HCT116 (cell line): ENCODE data around the gene HECW1. TPM values are rescaled to one million over a fixed set of nuclear protein-coding genes. Genes with fewer than 3 reads are reported as not detected.

Experiments
- EZH2 ChIP-seq: fragments of 200-600 bp; sonication (generic); IDR thresholded peaks from 2 replicates; pipeline ENCODE4 v1.6.1; 2017; ENCODE audit warnings: antibody characterized with exemption, mixed run types
- FOSL1 ChIP-seq: IDR thresholded peaks from 2 replicates; pipeline ENCODE4 v1.6.1; 2012; ENCODE audit warnings: low read depth
- JUND ChIP-seq: IDR thresholded peaks from 2 replicates; pipeline ENCODE4 v1.6.1; 2012
- POLR2A ChIP-seq: IDR thresholded peaks from 2 replicates; pipeline ENCODE4 v1.7.0; 2011; ENCODE audit warnings: borderline replicate concordance; ENCODE audit not compliant: insufficient read depth, insufficient read length; ENCODE audit errors: extremely low read depth
- SIN3A ChIP-seq: IDR thresholded peaks from 2 replicates; pipeline ENCODE4 v1.6.1; 2012; ENCODE audit warnings: low read depth
- SRF ChIP-seq: IDR thresholded peaks from 2 replicates; pipeline ENCODE4 v1.6.1; 2012; ENCODE audit warnings: low read depth
- YY1 ChIP-seq: IDR thresholded peaks from 2 replicates; pipeline ENCODE4 v1.6.1; 2011; ENCODE audit warnings: low read length, low read depth, moderate library complexity, mild to moderate bottlenecking; ENCODE audit not compliant: insufficient replicate concordance; ENCODE audit errors: extremely low read depth
- total RNA-seq: library from RNA; stranded (reverse); gene quantifications from one replicate; pipeline ENCODE4 v1.2.1, GENCODE V29; 2021; ENCODE audit not compliant: unreplicated experiment
- TF ChIP-seq, protein P1 (sequence below): IDR thresholded peaks from 2 replicates; pipeline ENCODE4 v1.6.1; 2012; ENCODE audit warnings: low read depth
- TF ChIP-seq, protein P2 (sequence below), 3 experiments: fragments of 200-600 bp in 1 of 3; sonication (generic) in 1 of 3; IDR thresholded peaks in 2 of 3; conservative IDR thresholded peaks in 1 of 3; 2 replicates each; pipeline ENCODE4 v1.5.1; 2012 to 2017; ENCODE audit warnings: low read depth in 2 of 3, low read length in 2 of 3, antibody characterized with exemption in 1 of 3, borderline replicate concordance in 1 of 3, control low read depth in 1 of 3, mild to moderate bottlenecking in 1 of 3, mixed read lengths in 1 of 3, mixed run types in 1 of 3, moderate library complexity in 1 of 3; ENCODE audit not compliant: insufficient read depth in 1 of 3
- TF ChIP-seq, protein P3 (sequence below): IDR thresholded peaks from 2 replicates; pipeline ENCODE4 v1.6.1; 2012

HECW1 gene
- total RNA-seq, 1 experiment from 2014 or later = 5.6 TPM

- TF ChIP-seq, protein P1, sequence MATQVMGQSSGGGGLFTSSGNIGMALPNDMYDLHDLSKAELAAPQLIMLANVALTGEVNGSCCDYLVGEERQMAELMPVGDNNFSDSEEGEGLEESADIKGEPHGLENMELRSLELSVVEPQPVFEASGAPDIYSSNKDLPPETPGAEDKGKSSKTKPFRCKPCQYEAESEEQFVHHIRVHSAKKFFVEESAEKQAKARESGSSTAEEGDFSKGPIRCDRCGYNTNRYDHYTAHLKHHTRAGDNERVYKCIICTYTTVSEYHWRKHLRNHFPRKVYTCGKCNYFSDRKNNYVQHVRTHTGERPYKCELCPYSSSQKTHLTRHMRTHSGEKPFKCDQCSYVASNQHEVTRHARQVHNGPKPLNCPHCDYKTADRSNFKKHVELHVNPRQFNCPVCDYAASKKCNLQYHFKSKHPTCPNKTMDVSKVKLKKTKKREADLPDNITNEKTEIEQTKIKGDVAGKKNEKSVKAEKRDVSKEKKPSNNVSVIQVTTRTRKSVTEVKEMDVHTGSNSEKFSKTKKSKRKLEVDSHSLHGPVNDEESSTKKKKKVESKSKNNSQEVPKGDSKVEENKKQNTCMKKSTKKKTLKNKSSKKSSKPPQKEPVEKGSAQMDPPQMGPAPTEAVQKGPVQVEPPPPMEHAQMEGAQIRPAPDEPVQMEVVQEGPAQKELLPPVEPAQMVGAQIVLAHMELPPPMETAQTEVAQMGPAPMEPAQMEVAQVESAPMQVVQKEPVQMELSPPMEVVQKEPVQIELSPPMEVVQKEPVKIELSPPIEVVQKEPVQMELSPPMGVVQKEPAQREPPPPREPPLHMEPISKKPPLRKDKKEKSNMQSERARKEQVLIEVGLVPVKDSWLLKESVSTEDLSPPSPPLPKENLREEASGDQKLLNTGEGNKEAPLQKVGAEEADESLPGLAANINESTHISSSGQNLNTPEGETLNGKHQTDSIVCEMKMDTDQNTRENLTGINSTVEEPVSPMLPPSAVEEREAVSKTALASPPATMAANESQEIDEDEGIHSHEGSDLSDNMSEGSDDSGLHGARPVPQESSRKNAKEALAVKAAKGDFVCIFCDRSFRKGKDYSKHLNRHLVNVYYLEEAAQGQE = no peak
- TF ChIP-seq, protein P2, sequence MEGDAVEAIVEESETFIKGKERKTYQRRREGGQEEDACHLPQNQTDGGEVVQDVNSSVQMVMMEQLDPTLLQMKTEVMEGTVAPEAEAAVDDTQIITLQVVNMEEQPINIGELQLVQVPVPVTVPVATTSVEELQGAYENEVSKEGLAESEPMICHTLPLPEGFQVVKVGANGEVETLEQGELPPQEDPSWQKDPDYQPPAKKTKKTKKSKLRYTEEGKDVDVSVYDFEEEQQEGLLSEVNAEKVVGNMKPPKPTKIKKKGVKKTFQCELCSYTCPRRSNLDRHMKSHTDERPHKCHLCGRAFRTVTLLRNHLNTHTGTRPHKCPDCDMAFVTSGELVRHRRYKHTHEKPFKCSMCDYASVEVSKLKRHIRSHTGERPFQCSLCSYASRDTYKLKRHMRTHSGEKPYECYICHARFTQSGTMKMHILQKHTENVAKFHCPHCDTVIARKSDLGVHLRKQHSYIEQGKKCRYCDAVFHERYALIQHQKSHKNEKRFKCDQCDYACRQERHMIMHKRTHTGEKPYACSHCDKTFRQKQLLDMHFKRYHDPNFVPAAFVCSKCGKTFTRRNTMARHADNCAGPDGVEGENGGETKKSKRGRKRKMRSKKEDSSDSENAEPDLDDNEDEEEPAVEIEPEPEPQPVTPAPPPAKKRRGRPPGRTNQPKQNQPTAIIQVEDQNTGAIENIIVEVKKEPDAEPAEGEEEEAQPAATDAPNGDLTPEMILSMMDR (IDR thresholded peaks at IDR 0.05 in 2 of 3, conservative IDR thresholded peaks at IDR 0.05 in 1 of 3; ENCODE audit: borderline replicate concordance in 1 of 3, insufficient read depth in 1 of 3, low read depth in 2 of 3, low read length in 2 of 3) = no peak
- TF ChIP-seq, protein P3, sequence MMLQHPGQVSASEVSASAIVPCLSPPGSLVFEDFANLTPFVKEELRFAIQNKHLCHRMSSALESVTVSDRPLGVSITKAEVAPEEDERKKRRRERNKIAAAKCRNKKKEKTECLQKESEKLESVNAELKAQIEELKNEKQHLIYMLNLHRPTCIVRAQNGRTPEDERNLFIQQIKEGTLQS = no peak
- TF ChIP-seq SRF = no peak
- TF ChIP-seq JUND = no peak
- no peak for TF ChIP-seq YY1
- no peak for TF ChIP-seq POLR2A
- TF ChIP-seq FOSL1 = no peak
- TF ChIP-seq EZH2 = no peak
- TF ChIP-seq SIN3A = no peak
Observed at GRCh38 chr7:43591558-43592180, 479.2 kb downstream of the HECW1 start (continued).
